GM12878 (cell line): ENCODE data around the gene PCDHGB1. TPM values are rescaled to one million over a fixed set of nuclear protein-coding genes. Genes with fewer than 3 reads are reported as not detected.
"Not testable (repeated sequence)": the region's sequence is repeated elsewhere in the genome, so short reads cannot be mapped to it uniquely, and the experiment has no call there.

Experiments
- ATAC-seq: fragments of 200-7000 bp; cut with Tn5 transposase; 3 replicates; pipeline ENCODE4 v1.9.1; 2020; ENCODE audit warnings: mild to moderate bottlenecking, moderate library complexity
- BruUV-seq: library from RNA; stranded (reverse); fragments of 400-500 nt; replicated peaks from 2 replicates; lab custom pipeline; 2021; lab: Mats Ljungman, UMichigan
- CTCF ChIA-PET: fragments of 300-600 bp; sonication (Branson Sonifier 250); formaldehyde crosslinking; extraction: SDS; loops from one replicate; lab custom pipeline; 2021; ENCODE audit warnings: inconsistent platforms; lab: Yijun Ruan, JAX
- POLR2A ChIA-PET: fragments of 350-600 bp; formaldehyde crosslinking; extraction: SDS; loops from one replicate; lab custom pipeline; 2021; ENCODE audit warnings: inconsistent platforms; lab: Charles Lee
- RAD21 ChIA-PET: fragments of 300-600 bp; sonication (Branson Sonifier 250); formaldehyde crosslinking; loops from one replicate; lab custom pipeline; 2023; ENCODE audit warnings: antibody characterized with exemption; ENCODE audit not compliant: unreplicated experiment; lab: Charles Lee
- SMC1A ChIA-PET: fragments of 300-600 bp; sonication (Branson Sonifier 250); formaldehyde crosslinking; loops from one replicate; lab custom pipeline; 2023; ENCODE audit not compliant: unreplicated experiment, uncharacterized antibody; lab: Charles Lee
- DNase-seq: peaks from one replicate; pipeline ENCODE4 v3.0.0-alpha.2; 2011; ENCODE audit warnings: low read depth, low spot score
- FAIRE-seq: peaks from 3 replicates; lab custom pipeline; 2011; peaks lifted over from hg19 to GRCh38; lab: Jason Lieb, UNC
- H2AFZ ChIP-seq: 2 replicates; pipeline ENCODE4 v1.6.0; 2011; ENCODE audit warnings: low read depth, low read length, control low read depth; ENCODE audit not compliant: control insufficient read depth
- H3K27ac ChIP-seq: 2 replicates; pipeline ENCODE4 v1.5.1; 2011; ENCODE audit warnings: control low read depth; ENCODE audit not compliant: control insufficient read depth, insufficient read depth
- H3K27me3 ChIP-seq, 2 experiments: replicated peaks in 1 of 2; 2 replicates each; pipeline versions ENCODE4 v1.6.0 to v1.6.1; 2011; ENCODE audit warnings: low read length in 1 of 2; ENCODE audit not compliant: control insufficient read depth in 2 of 2, insufficient read depth in 2 of 2
- H3K36me3 ChIP-seq, 2 experiments: 2 replicates each; pipeline ENCODE4 v1.5.1; 2011; ENCODE audit warnings: low read length in 1 of 2; ENCODE audit not compliant: control insufficient read depth in 2 of 2, insufficient read depth in 2 of 2
- H3K4me1 ChIP-seq: 2 replicates; pipeline ENCODE4 v1.6.1; 2011; ENCODE audit warnings: mild to moderate bottlenecking, low read length, moderate library complexity, mixed read lengths; ENCODE audit not compliant: control insufficient read depth, insufficient read depth
- H3K4me2 ChIP-seq: 2 replicates; pipeline ENCODE4 v1.6.0; 2011; ENCODE audit warnings: control low read depth; ENCODE audit not compliant: control insufficient read depth, insufficient read depth
- H3K4me3 ChIP-seq: fragments of 200-600 bp; sonication (generic); 2 replicates; pipeline ENCODE4 v1.5.1; 2016
- H3K79me2 ChIP-seq: 2 replicates; pipeline ENCODE4 v1.6.0; 2011; ENCODE audit warnings: low read length; ENCODE audit not compliant: control insufficient read depth, insufficient read depth
- H3K9ac ChIP-seq: 2 replicates; pipeline ENCODE4 v1.8.0; 2011; ENCODE audit warnings: low read length, control low read depth, mixed read lengths; ENCODE audit not compliant: control insufficient read depth, insufficient read depth
- H3K9me3 ChIP-seq: replicated peaks from 3 replicates; pipeline ENCODE4 v1.5.1; 2011; ENCODE audit warnings: mild to moderate bottlenecking, low read length; ENCODE audit not compliant: control insufficient read depth, insufficient read depth
- H4K20me1 ChIP-seq: 2 replicates; pipeline ENCODE4 v1.6.0; 2011; ENCODE audit not compliant: control insufficient read depth, insufficient read depth
- E4F1 ChIP-seq: fragments of 450-650 bp; IDR thresholded peaks from 2 replicates; pipeline ENCODE4 v1.6.1; 2018; ENCODE audit warnings: borderline replicate concordance, mild to moderate bottlenecking; ENCODE audit not compliant: partially characterized antibody
- IKZF2 ChIP-seq, 2 experiments: fragments of 450-650 bp; IDR thresholded peaks; 2 replicates each; pipeline ENCODE4 v1.6.1; 2017; ENCODE audit warnings: mild to moderate bottlenecking in 2 of 2, moderate library complexity in 2 of 2
- RAD51 ChIP-seq: fragments of 450-650 bp; IDR thresholded peaks from 2 replicates; pipeline ENCODE4 v1.6.1; 2016; ENCODE audit warnings: moderate library complexity, mild to moderate bottlenecking, inconsistent platforms
- WGBS: methylation state at CpG from one replicate; pipeline ENCODE4 v1.1.6; 2016; ENCODE audit warnings: low lambda C conversion rate; ENCODE audit not compliant: insufficient replicate concordance, insufficient coverage; ENCODE audit errors: missing lambda C conversion rate; 5-methylcytosine and 5-hydroxymethylcytosine counted together
- in situ Hi-C: fragments of 300-500 bp; cut with MboI; formaldehyde crosslinking; loops from 9 replicates; pipeline ENCODE4 v1.14.3; 2018; ENCODE audit warnings: mixed read lengths
- intact Hi-C: fragments of 100-400 bp; cut with micrococcal nuclease; formaldehyde crosslinking; loops from one replicate; pipeline ENCODE4 v1.14.2; 2022; ENCODE audit not compliant: unreplicated experiment
- polyA plus RNA-seq, 11 experiments: library from polyadenylated mRNA; depleted of rRNA in 4 of 11; unstranded in 6 of 11; stranded (reverse) in 5 of 11; fragments of >200 nt; fragmentation: Nextera tagmentation in 4 of 11; fragmentation: Illumina TruSeq in 1 of 11; extraction: Ambion mirVana in 4 of 11; extraction: Trizol in 1 of 11; gene quantifications; 1 replicate in 1 of 11; 2 replicates in 10 of 11; pipeline versions ENCODE4 v1.2.1 to v1.2.3, GENCODE V29; 2011 to 2016; ENCODE audit warnings: inconsistent platforms in 2 of 11, missing spikeins in 2 of 11, low read depth in 1 of 11
- total RNA-seq, 4 experiments: library from RNA; depleted of rRNA in 3 of 4; stranded (reverse); fragments of >200 nt in 3 of 4; fragmentation: Illumina TruSeq in 1 of 4; extraction: Trizol in 1 of 4; gene quantifications; 2 replicates each; pipeline versions ENCODE4 v1.2.1 to v1.2.3, GENCODE V29; 2013 to 2021

The PCDHGB1 gene
- total and polyA plus RNA-seq, 10 of the 15 experiments (the other 5 are each of a cell fraction or from before 2014, with no cell fraction given), result 0.04 to 0.40 (median 0.08) TPM; not detected in 2

GRCh38 chr5:141345327-141345726, 4.6 kb upstream of the PCDHGB1 start:
- ChIA-PET RAD21 (no interaction called here), CTCF (no interaction called here), POLR2A (no interaction called here), SMC1A (no interaction called here)
- intact Hi-C loops, result no loop called here
- Histone ChIP-seq H3K36me3 (no peaks in the 10 kb centered on the region), H3K9me3 (peaks cover 2% of the 10 kb centered on the region; the same call in 2 of the 3 replicates), H3K79me2 (no peaks in the 10 kb centered on the region), H3K4me2 (no peak overlapping the region), H2AFZ (no peak overlapping the region), H3K9ac (no peak overlapping the region), H3K4me1 (no peaks in the 10 kb centered on the region), H3K27me3 (no peaks in the 10 kb centered on the region), H3K4me3 (no peak overlapping the region), H3K27ac (no peak overlapping the region), H4K20me1 (no peaks in the 10 kb centered on the region)
- DNase-seq (no peak), FAIRE-seq (no peak), ATAC-seq (no peak)
- 73% methylated on average over 20 of the region's 20 CpGs for WGBS
- no TSS peak for BruUV-seq
- TF ChIP-seq IKZF2 (IDR thresholded peaks at IDR 0.05), result no peak
- no peak for TF ChIP-seq RAD51
- no peak for TF ChIP-seq E4F1
- in situ Hi-C loops, result no loop called here

GRCh38 chr5:141346017-141346416, 3.9 kb upstream of the PCDHGB1 start:
- FAIRE-seq, DNase-seq, ATAC-seq, H4K20me1 ChIP-seq, H3K79me2 ChIP-seq, SMC1A ChIA-PET, RAD21 ChIA-PET, H2AFZ ChIP-seq, H3K27ac ChIP-seq, intact Hi-C loops, H3K36me3 ChIP-seq, H3K9ac ChIP-seq, H3K9me3 ChIP-seq, BruUV-seq, H3K27me3 ChIP-seq, H3K4me1 ChIP-seq, H3K4me3 ChIP-seq, in situ Hi-C loops, H3K4me2 ChIP-seq, POLR2A ChIA-PET: not testable (repeated sequence)
- CTCF ChIA-PET, result interaction anchor here (0.6 to 0.7 kb wide), 2 partner anchors 9 to 34 kb away, joined by 3 to 4 read pairs; partner anchors contain the start of gene PCDHGA4
- 93% methylated on average over 18 of the region's 35 CpGs for WGBS
